Neuronal stem cell (in vitro differentiated cells): Measurements from ENCODE around the gene PRIMA1.

Experiments
- DNase-seq: peaks from one replicate; pipeline ENCODE4 v3.0.0-alpha.2; 2013; ENCODE audit warnings: low spot score
- H2AFZ ChIP-seq: one replicate; pipeline ENCODE4 v1.6.1; 2013; ENCODE audit warnings: mild to moderate bottlenecking, low read length, inconsistent platforms
- H2AK5ac ChIP-seq: 2 replicates; pipeline ENCODE4 v1.6.1; 2013; ENCODE audit warnings: low read depth, mild to moderate bottlenecking, inconsistent platforms, low read length, moderate library complexity, mixed read lengths
- H2BK120ac ChIP-seq: 2 replicates; pipeline ENCODE4 v1.6.1; 2013; ENCODE audit warnings: low read depth, mild to moderate bottlenecking, inconsistent platforms, low read length, moderate library complexity, mixed read lengths
- H2BK12ac ChIP-seq: one replicate; pipeline ENCODE4 v1.6.1; 2013; ENCODE audit warnings: low read length, inconsistent platforms
- H2BK15ac ChIP-seq: 2 replicates; pipeline ENCODE4 v1.6.1; 2013; ENCODE audit warnings: mild to moderate bottlenecking, low read length, inconsistent platforms, mixed read lengths
- H2BK5ac ChIP-seq: one replicate; pipeline ENCODE4 v1.6.1; 2013; ENCODE audit warnings: inconsistent platforms, mild to moderate bottlenecking, low read length, moderate library complexity
- H3K14ac ChIP-seq: one replicate; pipeline ENCODE4 v1.6.1; 2013; ENCODE audit warnings: low read length, inconsistent platforms
- H3K18ac ChIP-seq: 2 replicates; pipeline ENCODE4 v1.6.1; 2013; ENCODE audit warnings: low read length, inconsistent platforms
- H3K23ac ChIP-seq: 2 replicates; pipeline ENCODE4 v1.6.1; 2013; ENCODE audit warnings: low read depth, mild to moderate bottlenecking, mixed read lengths, low read length, inconsistent platforms; ENCODE audit not compliant: poor library complexity
- H3K27ac ChIP-seq: replicated peaks from 3 replicates; pipeline ENCODE4 v1.5.1; 2013; ENCODE audit warnings: low read length, inconsistent platforms
- H3K27me3 ChIP-seq, 3 experiments: 2 replicates each; pipeline ENCODE4 v1.6.1; 2013; ENCODE audit warnings: low read length in 3 of 3, mild to moderate bottlenecking in 2 of 3, inconsistent platforms in 1 of 3, low read depth in 1 of 3, mixed read lengths in 1 of 3, moderate library complexity in 1 of 3; ENCODE audit not compliant: control insufficient read depth in 3 of 3, insufficient read depth in 3 of 3
- H3K36me3 ChIP-seq, 2 donors: replicated peaks in 1 of 2; 2 replicates each; pipeline ENCODE4 v1.6.1; 2013; ENCODE audit warnings: low read length in 2 of 2; ENCODE audit not compliant: control insufficient read depth in 2 of 2, insufficient read depth in 2 of 2
- H3K4ac ChIP-seq: 2 replicates; pipeline ENCODE4 v1.6.1; 2013; ENCODE audit warnings: inconsistent platforms, mild to moderate bottlenecking, low read length, moderate library complexity
- H3K4me1 ChIP-seq, 2 donors: 1 replicate in 1 of 2; 2 replicates in 1 of 2; pipeline ENCODE4 v1.6.1; 2013; ENCODE audit warnings: low read length in 2 of 2, low read depth in 1 of 2; ENCODE audit not compliant: control insufficient read depth in 2 of 2, insufficient read depth in 1 of 2
- H3K4me2 ChIP-seq: one replicate; pipeline ENCODE4 v1.6.1; 2013; ENCODE audit warnings: mild to moderate bottlenecking, low read length, inconsistent platforms; ENCODE audit not compliant: insufficient read depth, poor library complexity, severe bottlenecking
- H3K4me3 ChIP-seq, 2 donors: 2 replicates each; pipeline ENCODE4 v1.5.1; 2013; ENCODE audit warnings: low read length in 2 of 2, mild to moderate bottlenecking in 2 of 2, inconsistent platforms in 1 of 2, moderate library complexity in 1 of 2
- H3K79me1 ChIP-seq: one replicate; pipeline ENCODE4 v1.6.1; 2013; ENCODE audit warnings: low read depth, mild to moderate bottlenecking, inconsistent platforms, low read length, moderate library complexity
- H3K9ac ChIP-seq: one replicate; pipeline ENCODE4 v1.6.1; 2013; ENCODE audit warnings: mild to moderate bottlenecking, low read depth, low read length, inconsistent platforms; ENCODE audit not compliant: poor library complexity
- H3K9me3 ChIP-seq, 2 donors: replicated peaks in 1 of 2; 2 replicates each; pipeline versions ENCODE3 to v1.6.1; 2013; ENCODE audit warnings: low read length in 2 of 2, mild to moderate bottlenecking in 2 of 2, inconsistent platforms in 1 of 2, low read depth in 1 of 2, mixed read lengths in 1 of 2, moderate library complexity in 1 of 2; ENCODE audit not compliant: control insufficient read depth in 2 of 2, insufficient read depth in 1 of 2
- H4K8ac ChIP-seq: one replicate; pipeline ENCODE4 v1.6.1; 2013; ENCODE audit warnings: low read depth, mild to moderate bottlenecking, inconsistent platforms, low read length, moderate library complexity
- H4K91ac ChIP-seq: one replicate; pipeline ENCODE4 v1.6.1; 2013; ENCODE audit warnings: low read length, low read depth, mild to moderate bottlenecking, inconsistent platforms; ENCODE audit not compliant: poor library complexity
- WGBS, 2 donors: extraction: QIAGEN DNeasy Blood & Tissue Kit; methylation state at CpG; one replicate each; pipeline ENCODE4 v1.1.7; 2013; ENCODE audit warnings: missing lambda C conversion rate in 2 of 2, mixed read lengths in 1 of 2; ENCODE audit not compliant: insufficient read length in 2 of 2, insufficient replicate concordance in 1 of 2; ENCODE audit errors: extremely low coverage in 2 of 2; 5-methylcytosine and 5-hydroxymethylcytosine counted together

The PRIMA1 gene

GRCh38 chr14:93676416-93676958 lies 111.8 kb downstream of the PRIMA1 start:
- Histone ChIP-seq H3K36me3 (no peaks in the 10 kb centered on the region), H4K8ac (no peak overlapping the region), H3K27ac (no peak overlapping the region), H3K27me3 (no peaks in the 10 kb centered on the region), H2BK12ac (no peak overlapping the region), H2AK5ac (no peak overlapping the region), H3K9ac (no peak overlapping the region), H2BK120ac (no peak overlapping the region), H3K4me2 (no peak overlapping the region), H3K4me3 (no peak overlapping the region), H2AFZ (no peak overlapping the region), H2BK5ac (no peak overlapping the region), H3K23ac (no peak overlapping the region), H4K91ac (no peak overlapping the region), H3K9me3 (no peaks in the 10 kb centered on the region), H3K79me1 (no peaks in the 10 kb centered on the region), H2BK15ac (no peak overlapping the region), H3K4ac (no peak overlapping the region), H3K4me1 (no peaks in the 10 kb centered on the region), H3K14ac (no peak overlapping the region), H3K18ac (no peak overlapping the region)
- no peak for DNase-seq
- WGBS, 2 donors: no CpG with 5 or more reads among the region's 2 CpGs

- H3K23ac ChIP-seq: no peak overlapping the region
- DNase-seq: no peak
- no peak overlapping the region for H3K18ac ChIP-seq
Observed at GRCh38 chr14:93675651-93676050, 112.6 kb downstream of the PRIMA1 start.

GRCh38 chr14:93674343-93674742 lies 113.9 kb downstream of the PRIMA1 start:
- no peak overlapping the region for H2AK5ac ChIP-seq
- no CpG with 5 or more reads among the region's 1 CpG for WGBS, 2 donors
- no peak overlapping the region for H4K91ac ChIP-seq
- H3K36me3 ChIP-seq: no peaks in the 10 kb centered on the region
- H2AFZ ChIP-seq: no peak overlapping the region
- H3K9me3 ChIP-seq: peaks cover 0 to 2% of the 10 kb centered on the region in 2 donors
- H2BK15ac ChIP-seq: no peak overlapping the region
- H3K23ac ChIP-seq: no peak overlapping the region
- no peaks in the 10 kb centered on the region for H3K79me1 ChIP-seq
- no peaks in the 10 kb centered on the region for H3K4me1 ChIP-seq
- no peaks in the 10 kb centered on the region for H3K27me3 ChIP-seq
- H3K4me3 ChIP-seq: no peak overlapping the region
- no peak overlapping the region for H3K27ac ChIP-seq
- H3K4ac ChIP-seq: no peak overlapping the region
- no peak overlapping the region for H4K8ac ChIP-seq
- no peak overlapping the region for H3K14ac ChIP-seq
- H2BK5ac ChIP-seq: no peak overlapping the region
- no peak overlapping the region for H2BK12ac ChIP-seq
- H3K18ac ChIP-seq: no peak overlapping the region
- H3K4me2 ChIP-seq: no peak overlapping the region
- DNase-seq: no peak
- H2BK120ac ChIP-seq: no peak overlapping the region
- no peak overlapping the region for H3K9ac ChIP-seq

More at GRCh38 chr14:93675651-93676050, 112.6 kb downstream of the PRIMA1 start:
- Histone ChIP-seq H3K14ac (no peak overlapping the region), H3K4me2 (no peak overlapping the region), H4K91ac (no peak overlapping the region), H3K4me1 (no peaks in the 10 kb centered on the region), H2BK5ac (no peak overlapping the region), H2BK15ac (no peak overlapping the region), H2BK120ac (no peak overlapping the region), H3K9me3 (no peaks in the 10 kb centered on the region), H3K79me1 (no peaks in the 10 kb centered on the region), H4K8ac (no peak overlapping the region), H3K27me3 (no peaks in the 10 kb centered on the region), H2BK12ac (no peak overlapping the region), H3K9ac (no peak overlapping the region), H3K4ac (no peak overlapping the region), H3K36me3 (no peaks in the 10 kb centered on the region), H2AFZ (no peak overlapping the region), H2AK5ac (no peak overlapping the region), H3K4me3 (no peak overlapping the region), H3K27ac (no peak overlapping the region)

- Histone ChIP-seq H3K9me3 (peaks cover 5 to 7% of the 10 kb centered on the region in 2 donors), H3K4me3 (no peak overlapping the region)
- no peak for DNase-seq
Observed at GRCh38 chr14:93669632-93670031, 118.7 kb downstream of the PRIMA1 start.

More at GRCh38 chr14:93669632-93670031, 118.7 kb downstream of the PRIMA1 start:
- Histone ChIP-seq H2BK12ac (no peak overlapping the region), H3K27me3 (no peaks in the 10 kb centered on the region), H2BK120ac (no peak overlapping the region), H3K4me2 (no peak overlapping the region), H3K4ac (no peak overlapping the region), H3K18ac (no peak overlapping the region), H4K91ac (no peak overlapping the region), H3K36me3 (no peaks in the 10 kb centered on the region), H3K27ac (no peak overlapping the region), H2AFZ (no peak overlapping the region), H2BK15ac (no peak overlapping the region), H2BK5ac (no peak overlapping the region), H3K23ac (no peak overlapping the region), H3K79me1 (no peaks in the 10 kb centered on the region), H3K14ac (no peak overlapping the region), H4K8ac (no peak overlapping the region), H2AK5ac (no peak overlapping the region), H3K4me1 (no peaks in the 10 kb centered on the region), H3K9ac (no peak overlapping the region)
- WGBS, 2 donors: no CpG with 5 or more reads among the region's 4 CpGs
